GM12875 (cell line): Measurements from ENCODE around the gene TMEM270.

ENCODE experiments used
- H3K4me3 ChIP-seq: one replicate; pipeline ENCODE4 v1.5.1; 2011; ENCODE audit warnings: low read depth, low read length, control low read depth
- TF ChIP-seq, protein P1 (sequence below): IDR thresholded peaks from 2 replicates; pipeline ENCODE4 v1.5.1; 2011; ENCODE audit warnings: low read depth, mild to moderate bottlenecking, control low read depth, inconsistent platforms, low read length, moderate library complexity, borderline replicate concordance; ENCODE audit not compliant: insufficient read depth

The TMEM270 gene

DNA sequence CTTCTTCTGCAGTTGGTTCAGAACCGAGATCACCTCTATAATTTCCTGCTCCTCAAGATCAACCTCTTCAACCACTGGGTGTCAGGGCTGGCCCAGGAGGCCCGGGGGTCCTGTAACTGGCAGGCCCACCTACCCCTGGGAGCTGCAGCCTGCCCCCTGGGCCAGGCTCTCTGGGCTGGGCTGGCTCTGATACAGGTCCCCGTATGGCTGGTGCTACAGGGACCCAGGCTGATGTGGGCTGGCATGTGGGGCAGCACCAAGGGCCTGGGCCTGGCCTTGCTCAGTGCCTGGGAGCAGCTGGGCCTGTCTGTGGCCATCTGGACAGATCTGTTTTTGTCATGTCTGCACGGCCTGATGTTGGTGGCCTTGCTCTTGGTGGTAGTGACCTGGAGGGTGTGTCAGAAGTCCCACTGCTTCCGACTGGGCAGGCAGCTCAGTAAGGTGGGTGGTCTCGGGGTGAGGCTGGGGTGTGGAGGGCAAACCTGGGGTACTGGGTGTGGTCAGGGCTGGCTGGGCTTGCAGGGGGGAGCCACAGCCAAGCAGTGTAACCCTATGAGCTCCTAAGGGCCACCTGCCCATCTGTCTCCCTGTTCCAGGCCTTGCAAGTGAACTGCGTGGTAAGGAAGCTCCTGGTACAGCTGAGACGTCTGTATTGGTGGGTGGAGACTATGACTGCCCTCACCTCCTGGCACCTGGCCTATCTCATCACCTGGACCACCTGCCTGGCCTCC is 4.2 kb downstream of the TMEM270 start:
- no peak overlapping the region for H3K4me3 ChIP-seq
- TF ChIP-seq, protein P1, sequence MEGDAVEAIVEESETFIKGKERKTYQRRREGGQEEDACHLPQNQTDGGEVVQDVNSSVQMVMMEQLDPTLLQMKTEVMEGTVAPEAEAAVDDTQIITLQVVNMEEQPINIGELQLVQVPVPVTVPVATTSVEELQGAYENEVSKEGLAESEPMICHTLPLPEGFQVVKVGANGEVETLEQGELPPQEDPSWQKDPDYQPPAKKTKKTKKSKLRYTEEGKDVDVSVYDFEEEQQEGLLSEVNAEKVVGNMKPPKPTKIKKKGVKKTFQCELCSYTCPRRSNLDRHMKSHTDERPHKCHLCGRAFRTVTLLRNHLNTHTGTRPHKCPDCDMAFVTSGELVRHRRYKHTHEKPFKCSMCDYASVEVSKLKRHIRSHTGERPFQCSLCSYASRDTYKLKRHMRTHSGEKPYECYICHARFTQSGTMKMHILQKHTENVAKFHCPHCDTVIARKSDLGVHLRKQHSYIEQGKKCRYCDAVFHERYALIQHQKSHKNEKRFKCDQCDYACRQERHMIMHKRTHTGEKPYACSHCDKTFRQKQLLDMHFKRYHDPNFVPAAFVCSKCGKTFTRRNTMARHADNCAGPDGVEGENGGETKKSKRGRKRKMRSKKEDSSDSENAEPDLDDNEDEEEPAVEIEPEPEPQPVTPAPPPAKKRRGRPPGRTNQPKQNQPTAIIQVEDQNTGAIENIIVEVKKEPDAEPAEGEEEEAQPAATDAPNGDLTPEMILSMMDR: no peak

DNA sequence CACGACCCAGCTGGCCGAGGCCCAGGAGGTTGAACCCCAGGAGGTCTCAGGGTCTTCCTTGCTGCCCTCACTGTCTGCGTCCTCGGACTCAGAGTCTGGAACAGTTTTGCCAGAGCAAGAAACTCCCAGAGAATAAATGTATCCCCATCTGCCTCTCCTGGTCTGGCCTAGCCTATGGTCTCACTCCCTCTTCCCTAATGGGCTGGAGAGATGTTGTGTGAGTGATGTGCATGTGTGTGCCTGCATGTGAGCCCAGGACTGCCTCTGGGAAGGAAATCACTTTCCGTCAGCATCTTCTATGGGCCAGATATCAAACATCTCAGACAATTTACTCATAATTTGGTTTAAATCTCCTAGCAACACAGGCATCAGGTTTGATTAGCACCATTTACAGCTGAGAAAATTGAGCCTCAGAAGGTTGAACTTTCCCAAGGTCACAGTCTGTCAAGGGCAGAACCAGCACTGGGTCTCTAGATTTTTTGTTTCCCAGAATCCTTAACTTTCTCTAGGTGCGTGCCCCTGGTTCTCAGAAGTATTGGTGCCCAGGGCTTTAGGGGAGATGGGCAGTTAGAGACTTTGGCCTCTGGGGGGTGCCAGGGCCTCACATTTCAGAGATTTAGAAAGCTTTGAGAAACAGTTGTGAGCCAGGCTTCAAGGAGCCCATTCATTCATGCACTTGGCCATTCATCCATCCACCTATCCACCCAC is 4.9 kb downstream of the TMEM270 start:
- TF ChIP-seq, protein P1: peak; percentile 57
- no peak overlapping the region for H3K4me3 ChIP-seq

DNA sequence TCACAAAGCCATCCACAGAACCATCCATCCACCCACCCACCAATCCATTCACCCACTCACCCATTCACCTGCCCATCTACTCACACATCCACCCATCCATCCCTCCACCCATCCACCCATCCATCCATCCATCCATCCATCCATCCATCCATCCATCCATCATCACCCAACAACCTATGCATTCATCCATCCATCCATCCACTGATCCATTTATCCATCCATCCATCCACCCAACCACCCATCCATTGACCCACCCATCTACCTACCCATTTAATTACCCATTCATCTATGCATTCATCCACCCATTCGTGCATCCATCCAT is 5.4 kb downstream of the TMEM270 start:
- TF ChIP-seq, protein P1: no peak

DNA sequence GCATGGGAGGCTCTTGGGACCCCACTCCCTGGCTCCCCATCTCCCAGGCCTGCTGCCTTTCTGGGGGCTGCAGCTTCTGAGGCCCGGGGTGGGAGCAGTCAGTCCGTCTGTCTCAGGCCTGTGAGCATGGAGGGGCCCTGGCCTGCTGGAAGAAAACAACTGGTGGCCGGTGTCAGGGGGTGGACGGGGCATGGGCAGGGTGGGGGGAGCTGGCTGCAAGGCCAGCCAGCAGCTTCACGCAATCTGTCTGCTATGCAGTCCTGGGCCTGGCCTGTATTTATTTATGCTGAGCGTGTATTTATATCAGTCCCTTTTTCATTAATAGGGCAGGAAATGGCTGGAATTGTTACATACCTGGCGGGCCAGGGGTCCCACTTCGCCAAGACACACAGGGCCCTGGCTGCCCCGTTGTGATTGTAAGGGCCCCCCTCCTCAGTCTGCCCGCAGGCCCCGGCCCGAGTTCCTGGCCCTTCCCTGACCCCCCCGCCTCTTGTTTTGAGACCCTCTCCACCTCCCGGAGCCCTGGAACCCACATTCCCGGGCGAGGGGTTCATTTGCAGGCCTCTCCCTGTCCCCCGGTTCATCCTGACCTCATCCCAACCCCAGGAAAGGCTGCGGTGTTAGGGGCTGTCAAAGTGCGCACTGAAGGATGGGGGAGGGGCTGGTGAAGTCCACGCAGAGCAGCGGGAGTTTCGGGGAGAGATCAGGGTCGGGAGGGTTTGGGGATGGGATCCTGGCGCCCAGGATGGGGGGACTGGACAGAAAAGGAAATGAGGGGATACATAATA is 8.2 kb downstream of the TMEM270 start:
- TF ChIP-seq, protein P1: no peak

More for the DNA sequence above, 5.4 kb downstream of the TMEM270 start:
- H3K4me3 ChIP-seq: no peak overlapping the region

DNA sequence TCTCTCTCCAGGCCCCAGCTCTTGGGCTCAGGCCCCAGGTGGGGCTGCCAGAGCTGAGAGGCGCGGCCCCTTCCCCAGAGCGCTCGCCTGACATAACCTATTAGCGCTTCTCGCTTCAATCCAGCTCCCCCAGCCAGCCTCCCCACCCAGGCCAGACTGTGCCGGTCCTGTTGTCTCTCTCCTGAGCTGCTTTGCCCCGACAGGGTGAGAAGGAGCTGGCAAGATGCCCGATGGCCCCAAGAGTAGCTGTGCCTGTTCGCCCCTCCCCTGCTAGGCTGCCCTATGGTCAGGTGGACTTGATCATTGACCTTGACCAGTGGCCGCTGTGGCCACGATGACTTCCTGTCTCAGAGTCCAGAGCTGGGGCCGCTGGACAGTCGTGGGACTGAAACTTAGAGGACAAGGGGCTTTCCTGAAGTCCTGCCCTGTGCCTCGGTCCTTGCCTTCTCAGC is 9.1 kb downstream of the TMEM270 start:
- no peak overlapping the region for H3K4me3 ChIP-seq
- TF ChIP-seq, protein P1: no peak

More for the DNA sequence above, 8.2 kb downstream of the TMEM270 start:
- no peak overlapping the region for H3K4me3 ChIP-seq

DNA sequence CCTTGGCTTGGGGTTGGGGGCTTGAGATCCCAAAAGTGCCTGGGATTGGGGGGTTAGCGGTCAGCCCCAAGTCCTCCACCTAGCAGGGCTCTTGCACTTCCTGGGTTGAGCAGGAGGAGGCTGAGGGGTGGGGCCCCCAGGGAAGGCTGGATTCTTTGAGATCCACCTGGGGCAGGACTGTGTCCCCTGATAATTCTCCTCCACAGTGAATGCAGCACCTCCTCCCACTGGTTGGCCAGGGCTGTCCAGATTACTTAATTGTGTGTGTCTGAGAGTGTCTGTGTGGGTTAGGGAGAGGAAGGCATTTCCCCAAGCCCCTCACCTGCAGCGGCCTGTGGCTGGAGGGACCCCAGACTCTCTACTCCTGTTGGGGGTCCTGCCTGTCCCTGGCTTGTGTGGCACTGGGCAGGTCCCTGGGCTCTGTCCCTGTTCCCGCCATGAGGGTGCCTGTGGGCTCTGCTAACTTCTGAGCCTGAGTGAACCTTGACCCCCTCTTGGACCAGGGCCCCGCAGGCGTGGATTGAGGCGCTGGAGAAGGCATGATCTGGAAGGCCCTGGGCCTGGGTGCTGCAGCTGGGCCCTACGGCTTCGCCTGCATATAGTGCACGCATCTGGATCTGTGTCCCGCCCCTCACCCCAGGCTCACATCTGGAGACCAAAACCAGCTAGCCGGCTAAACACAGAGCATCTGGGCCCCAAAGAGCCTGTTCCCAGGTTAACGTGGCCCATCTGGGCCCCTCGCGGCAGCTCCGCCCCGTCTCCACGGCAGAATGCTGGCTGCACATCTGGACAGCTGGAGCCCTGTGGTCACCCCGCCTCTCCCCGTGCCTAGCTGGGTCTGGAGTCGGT is 10.4 kb downstream of the TMEM270 start:
- TF ChIP-seq, protein P1: no peak
- H3K4me3 ChIP-seq: no peak overlapping the region
